Stimulated activated naive CD4-positive, alpha-beta T cell treated with Interleukin-2 at 50 U/mL for 16 hours (primary cell): Measurements from ENCODE around the gene FAM131B.
"Not testable (repeated sequence)": the region's sequence is repeated elsewhere in the genome, so short reads cannot be mapped to it uniquely, and the experiment has no call there.

Source experiments
- DNase-seq: peaks from one replicate; lab custom pipeline; 2025; lab: John Stamatoyannopoulos, UW

FAM131B gene

GRCh38 chr7:143394777-143395176 lies 32.3 kb upstream of the FAM131B start:
- no peak for DNase-seq

DNA sequence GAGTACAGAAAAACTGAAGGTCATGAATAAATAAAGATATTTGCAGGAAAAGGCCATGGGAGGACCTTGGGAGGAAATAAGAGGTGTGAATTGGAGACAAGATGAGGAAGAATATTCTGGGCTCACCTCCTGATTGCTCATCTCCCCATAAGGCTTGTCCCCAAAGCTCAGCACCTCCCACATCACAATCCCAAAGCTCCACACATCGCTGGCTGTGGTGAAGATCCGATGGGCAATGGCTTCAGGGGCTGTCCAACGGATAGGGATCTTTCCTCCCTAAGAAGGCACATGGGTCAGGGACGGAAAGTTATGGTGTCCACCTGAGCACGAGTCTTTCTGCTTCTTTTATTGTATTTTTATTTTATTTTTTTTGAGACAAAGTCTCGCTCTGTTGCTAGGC lies 31.6 kb upstream of the FAM131B start:
- no peak for DNase-seq

GRCh38 chr7:143393267-143394041 lies 30.9 kb upstream of the FAM131B start:
- no peak for DNase-seq

DNA sequence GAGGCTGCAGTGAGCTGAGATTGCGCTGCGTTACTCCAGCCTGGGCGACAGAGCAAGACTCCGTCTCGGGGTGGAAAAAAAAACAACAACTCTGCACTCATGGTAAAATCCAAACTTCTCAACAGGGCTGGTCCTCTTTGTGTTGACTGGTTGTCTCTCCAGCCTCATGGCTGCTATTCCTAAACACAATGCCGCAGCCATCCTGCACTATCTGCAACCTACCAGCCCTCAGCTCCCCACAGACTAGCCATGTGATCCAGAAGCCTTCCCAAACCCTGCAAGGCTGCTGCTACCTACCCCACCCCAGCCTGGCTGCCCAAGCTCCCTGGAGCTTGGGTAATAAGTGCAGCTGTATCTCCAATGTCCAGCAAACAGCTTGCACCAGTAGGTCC lies 30.4 kb upstream of the FAM131B start:
- no peak for DNase-seq

DNA sequence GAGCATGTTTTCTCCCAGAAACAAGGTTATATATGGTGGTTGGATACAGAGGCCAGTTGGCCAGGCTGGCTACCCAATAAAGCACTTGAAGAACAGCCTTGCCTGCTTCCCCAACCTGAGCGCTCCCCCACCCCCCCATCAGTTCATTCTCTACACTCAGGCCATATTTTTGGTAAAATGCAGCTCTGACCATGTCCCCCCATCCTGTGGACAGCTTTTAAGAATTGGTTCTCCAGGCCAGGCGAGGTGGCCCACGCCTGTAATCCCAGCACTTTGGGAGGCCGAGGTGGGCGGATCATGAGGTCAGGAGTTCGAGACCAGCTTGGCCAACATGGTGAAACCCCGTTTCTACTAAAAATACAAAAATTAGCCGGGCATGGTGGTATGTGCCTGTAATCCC lies 29.9 kb upstream of the FAM131B start:
- DNase-seq, result not testable (repeated sequence)

- no peak for DNase-seq
Measured at GRCh38 chr7:143391462-143392404, 29.2 kb upstream of the FAM131B start.

GRCh38 chr7:143390773-143391317 lies 28.3 kb upstream of the FAM131B start:
- no peak for DNase-seq

DNA sequence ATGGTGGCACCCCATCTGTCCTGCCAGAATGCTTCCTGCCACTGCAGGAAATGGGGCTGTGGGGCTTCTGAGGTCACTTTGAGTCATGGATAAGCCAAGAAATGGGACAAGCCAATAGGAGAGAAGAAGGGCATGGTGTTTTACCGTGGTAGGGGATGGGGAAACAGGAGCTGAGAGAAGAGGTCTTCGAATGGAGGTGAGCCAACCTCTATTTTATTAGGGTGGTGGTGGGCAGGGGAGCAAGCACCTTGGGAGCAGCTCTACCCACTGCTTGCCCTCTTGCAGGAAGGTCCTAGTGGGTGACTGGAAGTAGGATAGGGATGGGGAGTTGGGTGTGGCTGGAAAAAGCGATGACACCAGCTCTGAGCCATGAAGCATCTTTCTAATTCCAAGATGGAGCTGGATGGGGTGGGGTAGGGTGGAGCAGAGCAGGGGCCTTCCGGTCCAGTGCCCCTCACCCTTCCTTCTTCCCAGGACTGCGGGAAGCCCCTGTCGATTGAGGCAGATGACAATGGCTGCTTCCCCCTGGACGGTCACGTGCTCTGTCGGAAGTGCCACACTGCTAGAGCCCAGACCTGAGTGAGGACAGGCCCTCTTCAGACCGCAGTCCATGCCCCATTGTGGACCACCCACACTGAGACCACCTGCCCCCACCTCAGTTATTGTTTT lies 27.7 kb upstream of the FAM131B start:
- DNase-seq, result no peak

DNA sequence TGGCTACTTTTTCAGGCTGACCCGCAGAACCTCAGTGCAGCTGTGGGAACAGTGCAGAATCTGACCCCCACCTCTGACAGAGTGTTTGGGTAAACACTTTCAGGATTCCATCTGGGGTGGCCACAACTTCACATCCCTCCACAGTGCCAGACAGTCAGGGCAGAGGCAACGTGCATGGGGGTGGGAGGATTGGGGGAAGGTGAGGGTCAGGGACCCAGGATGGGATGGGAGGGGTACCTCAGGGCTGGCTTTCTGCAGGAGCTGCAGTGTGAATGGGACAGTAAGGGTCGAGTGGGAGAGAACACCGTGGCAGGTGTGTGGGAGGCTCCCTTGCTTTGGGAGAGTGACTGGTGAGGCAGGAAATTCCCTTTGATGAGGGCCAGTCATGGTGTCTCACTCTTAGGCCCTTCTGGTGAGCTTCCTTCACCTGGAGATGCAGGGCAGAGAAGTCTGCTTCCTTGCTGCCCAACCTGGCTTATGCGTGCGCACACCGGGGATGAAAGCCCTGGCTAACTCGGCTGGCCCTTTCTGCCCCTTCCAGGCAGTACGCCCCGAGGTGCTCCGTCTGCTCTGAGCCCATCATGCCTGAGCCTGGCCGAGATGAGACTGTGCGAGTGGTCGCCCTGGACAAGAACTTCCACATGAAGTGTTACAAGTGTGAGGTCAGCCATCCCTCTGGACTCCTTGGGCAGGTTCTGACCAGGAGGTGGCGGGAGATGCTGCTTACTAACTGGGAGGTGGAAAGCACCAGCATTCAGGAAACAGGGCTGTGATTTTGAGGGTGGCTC lies 27.0 kb upstream of the FAM131B start:
- no peak for DNase-seq

GRCh38 chr7:143388491-143389101 lies 26.1 kb upstream of the FAM131B start:
- no peak for DNase-seq

GRCh38 chr7:143388051-143388450 lies 25.5 kb upstream of the FAM131B start:
- DNase-seq, result no peak

- DNase-seq, result no peak
Measured at GRCh38 chr7:143387156-143387975, 24.9 kb upstream of the FAM131B start.

DNA sequence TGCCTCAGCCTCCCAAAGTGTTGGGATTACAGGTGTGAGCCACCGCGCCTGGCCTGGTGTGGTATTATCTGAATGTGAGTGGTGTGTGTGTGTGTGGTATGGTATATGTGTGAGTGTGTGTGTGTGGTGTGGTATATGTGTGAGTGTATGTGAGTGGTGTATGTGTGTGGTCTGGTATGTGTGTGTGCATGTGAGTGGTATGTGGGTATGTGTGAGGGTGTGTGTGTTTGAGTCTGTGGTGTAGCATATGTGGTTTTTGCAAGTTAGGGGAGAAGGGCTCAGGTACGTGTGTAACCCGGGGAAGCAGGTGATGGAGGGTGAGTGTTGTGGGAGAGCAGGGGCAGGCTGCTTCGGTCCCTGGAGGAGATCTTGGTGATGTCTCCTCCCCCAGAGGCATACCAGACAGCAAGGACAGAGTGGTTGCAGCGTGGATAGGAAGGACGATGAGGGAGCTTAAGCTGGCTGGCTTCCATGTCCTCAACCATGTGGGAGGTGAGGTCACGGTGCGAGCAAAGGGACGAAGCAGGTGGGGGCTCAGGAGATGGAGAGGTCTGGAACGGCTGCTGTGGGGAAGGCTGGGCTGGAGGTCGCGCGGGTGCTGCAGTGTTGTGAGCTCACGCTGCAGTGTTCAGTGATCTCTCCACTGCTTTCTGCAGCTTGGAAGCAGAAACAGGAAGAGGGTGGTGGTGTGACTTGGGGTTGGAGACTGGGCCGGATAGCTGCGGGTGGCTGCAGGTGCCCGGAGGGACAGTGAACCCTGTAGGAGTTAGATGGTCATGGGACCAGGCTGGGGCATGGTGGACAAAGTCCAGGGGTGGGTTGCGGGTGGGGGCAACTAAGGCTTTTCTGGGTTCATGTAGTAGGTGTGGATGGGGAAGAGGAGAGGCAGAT lies 23.6 kb upstream of the FAM131B start:
- DNase-seq, result no peak

DNA sequence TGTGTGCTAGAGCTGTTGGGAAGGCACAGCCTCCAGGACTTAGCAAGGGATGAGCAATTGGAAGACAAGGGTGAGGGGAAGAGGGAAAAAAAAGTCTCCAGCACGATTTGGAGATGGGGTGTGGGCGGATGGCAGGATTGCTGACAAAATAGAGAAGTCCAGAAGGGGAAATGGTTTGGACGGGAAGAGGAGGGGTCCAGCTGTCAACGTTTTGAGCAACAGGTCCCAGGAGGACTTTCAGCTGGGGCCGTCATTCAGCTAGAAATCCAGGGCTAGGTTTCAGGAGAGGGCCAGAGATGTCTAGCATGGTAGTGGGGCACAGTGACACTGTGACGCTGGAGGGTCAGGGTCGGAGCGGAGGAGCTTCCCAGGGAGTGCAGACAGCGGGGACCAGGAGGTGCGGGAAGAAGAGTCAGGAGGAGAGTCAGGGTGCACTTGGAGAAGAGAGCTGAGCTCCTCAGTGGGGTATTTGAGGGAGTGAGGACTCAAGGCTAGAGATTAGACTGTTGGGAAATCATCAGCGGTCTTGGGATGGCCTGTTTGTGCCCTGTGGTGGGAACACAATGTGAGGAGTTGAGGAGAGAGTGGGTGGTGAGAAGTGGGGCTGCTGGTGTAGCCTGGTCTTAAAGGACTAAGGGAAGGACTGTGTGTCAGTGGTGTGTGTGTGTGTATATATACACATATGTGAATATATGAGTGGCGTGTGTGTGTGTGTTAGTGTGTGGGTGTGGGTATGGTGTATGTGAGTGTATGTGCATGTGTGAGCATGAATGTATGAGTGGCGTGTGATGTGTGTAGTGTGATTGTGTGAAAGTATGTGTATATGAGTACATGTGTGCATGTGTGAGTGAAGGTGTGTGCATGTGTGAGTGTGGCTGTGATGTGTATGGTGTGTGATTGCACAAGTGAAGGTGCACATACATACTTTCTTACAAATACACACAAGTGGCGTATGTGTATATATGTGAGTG lies 22.4 kb upstream of the FAM131B start:
- DNase-seq, result no peak

DNA sequence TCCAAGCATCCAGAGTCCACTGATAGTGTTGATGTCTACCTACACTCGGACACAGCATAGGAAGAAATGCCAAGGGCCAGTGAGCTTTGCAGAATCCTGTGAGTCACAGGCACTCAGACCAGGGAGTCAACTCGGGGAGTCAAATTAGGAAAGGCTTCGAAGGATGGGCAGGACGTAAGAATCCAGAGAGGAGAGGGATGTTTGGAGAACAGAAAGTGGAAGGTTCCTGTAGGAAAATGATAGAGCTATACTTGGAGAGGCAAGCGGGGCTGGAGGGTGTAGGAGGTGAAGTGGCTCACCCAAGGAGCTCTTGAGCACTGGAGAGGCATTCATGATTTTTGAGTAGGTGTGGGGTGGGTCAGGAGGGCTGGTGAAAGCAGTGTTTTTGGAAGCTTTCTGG lies 21.6 kb upstream of the FAM131B start:
- no peak for DNase-seq

GRCh38 chr7:143383642-143383957 lies 21.1 kb upstream of the FAM131B start:
- no peak for DNase-seq

DNA sequence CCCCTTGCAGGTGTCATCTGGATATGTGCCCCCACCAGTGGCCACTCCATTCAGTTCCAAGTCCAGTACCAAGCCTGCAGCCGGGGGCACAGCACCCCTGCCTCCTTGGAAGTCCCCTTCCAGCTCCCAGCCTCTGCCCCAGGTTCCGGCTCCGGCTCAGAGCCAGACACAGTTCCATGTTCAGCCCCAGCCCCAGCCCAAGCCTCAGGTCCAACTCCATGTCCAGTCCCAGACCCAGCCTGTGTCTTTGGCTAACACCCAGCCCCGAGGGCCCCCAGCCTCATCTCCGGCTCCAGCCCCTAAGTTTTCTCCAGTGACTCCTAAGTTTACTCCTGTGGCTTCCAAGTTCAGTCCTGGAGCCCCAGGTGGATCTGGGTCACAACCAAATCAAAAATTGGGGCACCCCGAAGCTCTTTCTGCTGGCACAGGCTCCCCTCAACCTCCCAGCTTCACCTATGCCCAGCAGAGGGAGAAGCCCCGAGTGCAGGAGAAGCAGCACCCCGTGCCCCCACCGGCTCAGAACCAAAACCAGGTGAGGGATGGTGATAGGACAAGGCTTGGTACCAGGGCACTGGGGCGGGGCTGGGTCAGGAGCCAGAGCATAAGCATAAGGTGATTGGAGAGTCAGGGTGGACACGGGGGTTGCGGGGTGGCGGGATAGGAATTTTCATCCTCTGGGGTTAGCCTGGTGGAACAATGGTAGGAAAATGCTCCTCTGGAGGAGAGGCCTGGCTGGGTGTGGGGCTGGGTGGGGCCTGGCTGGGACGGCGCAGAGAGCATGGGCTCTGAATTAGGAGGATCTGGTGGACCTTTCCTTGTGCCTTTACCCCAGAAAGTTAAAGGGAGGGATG lies 20.5 kb upstream of the FAM131B start:
- no peak for DNase-seq
